HG03520 (cell line): ENCODE data around the gene PGAM5.

ENCODE experiments used
- ATAC-seq: cut with Tn5 transposase; IDR thresholded peaks from one replicate; pipeline ENCODE4 v1.9.1; 2021; ENCODE audit warnings: mild to moderate bottlenecking, moderate library complexity; ENCODE audit not compliant: unreplicated experiment

The PGAM5 gene

GRCh38 chr12:132710405-132711079 is at the start of gene PGAM5:
PGAM5 (plus strand) TSS chr12:132710842; CDS start chr12:132710877, 35 bp downstream.
- ATAC-seq, result peak; percentile 88

GRCh38 chr12:132660996-132661395 is 49.6 kb upstream of the PGAM5 start:
- no peak for ATAC-seq

DNA sequence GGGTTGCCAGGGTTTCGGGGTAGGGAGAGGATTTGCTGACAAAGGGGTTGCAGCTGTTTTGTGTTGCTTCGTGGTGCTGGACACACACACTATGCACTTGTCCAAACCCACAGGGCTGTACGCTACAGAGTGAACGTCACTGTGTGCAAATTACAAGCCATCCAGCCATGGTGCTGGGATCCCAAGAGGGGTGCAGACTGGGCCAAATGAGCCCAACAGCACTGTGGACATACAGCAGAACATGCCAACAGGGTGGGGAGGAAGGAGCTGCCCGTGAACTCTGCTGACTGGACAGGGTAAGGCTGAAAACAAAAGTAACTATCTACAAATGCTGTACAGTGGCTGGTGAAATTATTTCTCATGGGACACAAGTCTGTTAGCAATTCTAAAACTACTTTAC is 48.7 kb upstream of the PGAM5 start:
- no peak for ATAC-seq

GRCh38 chr12:132662901-132663755 is 47.5 kb upstream of the PGAM5 start:
- no peak for ATAC-seq

DNA sequence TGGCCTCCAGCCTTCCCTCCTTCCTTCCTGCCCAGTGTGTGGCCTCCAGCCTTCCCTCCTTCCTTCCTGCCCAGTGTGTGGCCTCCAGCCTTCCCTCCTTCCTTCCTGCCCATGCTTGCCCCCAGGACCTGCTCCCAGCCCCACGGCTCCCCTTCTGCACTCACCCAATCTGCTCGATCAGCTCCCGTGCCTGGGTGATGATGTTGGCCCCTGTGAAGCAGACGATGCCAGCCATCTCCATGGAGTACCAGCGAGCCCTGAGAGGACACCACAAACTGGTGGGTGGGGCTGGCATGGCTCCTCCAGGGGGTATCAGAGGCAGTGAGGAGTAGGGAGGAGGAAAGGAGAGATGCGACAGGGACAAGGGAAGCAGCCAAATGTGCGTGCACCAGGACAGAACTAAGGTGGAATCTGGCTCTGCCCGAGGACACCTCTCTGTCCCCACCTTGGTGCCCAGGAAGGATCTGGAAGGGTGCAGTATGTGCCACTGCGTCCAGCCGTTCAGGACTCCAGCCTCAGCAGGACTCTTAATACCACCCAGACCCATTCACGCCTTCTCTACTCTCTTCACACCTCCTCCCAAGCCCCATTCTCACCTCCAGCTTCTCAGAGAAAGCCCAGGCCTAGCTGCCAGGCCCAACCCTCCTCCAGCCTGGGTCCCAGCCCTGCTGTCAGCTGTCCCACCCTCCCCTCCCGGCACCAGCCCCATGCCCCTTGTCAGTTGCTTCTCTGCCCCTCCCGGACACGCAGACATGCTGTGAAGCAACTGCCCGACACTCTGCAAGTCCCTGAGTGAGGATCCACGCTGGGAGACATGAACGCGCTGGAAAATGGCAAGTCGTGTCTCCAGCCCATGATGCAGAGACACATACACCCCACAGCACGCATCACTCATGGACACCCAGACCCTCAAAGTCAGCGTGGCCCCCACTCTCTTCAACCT is 46.2 kb upstream of the PGAM5 start:
- no peak for ATAC-seq

DNA sequence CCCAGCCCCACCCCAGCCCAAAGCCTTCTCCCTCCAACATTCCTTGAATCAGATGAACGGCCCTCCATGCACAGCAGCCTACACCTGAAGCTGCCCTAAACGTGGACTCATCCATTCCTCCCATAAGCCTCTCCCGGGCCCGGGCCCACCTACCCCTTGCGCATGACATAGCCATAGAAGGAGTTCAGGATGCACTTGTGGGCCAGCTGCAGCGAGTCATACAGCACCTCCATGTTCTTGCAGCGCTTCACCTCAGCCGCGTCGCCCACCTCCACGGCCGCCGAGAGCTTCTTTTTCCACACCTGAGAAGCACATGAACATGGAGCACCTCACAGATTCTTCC is 45.5 kb upstream of the PGAM5 start:
- no peak for ATAC-seq

- no peak for ATAC-seq
Measured at GRCh38 chr12:132665794-132666193, 44.8 kb upstream of the PGAM5 start.

GRCh38 chr12:132668191-132669088 is 42.2 kb upstream of the PGAM5 start:
- no peak for ATAC-seq

DNA sequence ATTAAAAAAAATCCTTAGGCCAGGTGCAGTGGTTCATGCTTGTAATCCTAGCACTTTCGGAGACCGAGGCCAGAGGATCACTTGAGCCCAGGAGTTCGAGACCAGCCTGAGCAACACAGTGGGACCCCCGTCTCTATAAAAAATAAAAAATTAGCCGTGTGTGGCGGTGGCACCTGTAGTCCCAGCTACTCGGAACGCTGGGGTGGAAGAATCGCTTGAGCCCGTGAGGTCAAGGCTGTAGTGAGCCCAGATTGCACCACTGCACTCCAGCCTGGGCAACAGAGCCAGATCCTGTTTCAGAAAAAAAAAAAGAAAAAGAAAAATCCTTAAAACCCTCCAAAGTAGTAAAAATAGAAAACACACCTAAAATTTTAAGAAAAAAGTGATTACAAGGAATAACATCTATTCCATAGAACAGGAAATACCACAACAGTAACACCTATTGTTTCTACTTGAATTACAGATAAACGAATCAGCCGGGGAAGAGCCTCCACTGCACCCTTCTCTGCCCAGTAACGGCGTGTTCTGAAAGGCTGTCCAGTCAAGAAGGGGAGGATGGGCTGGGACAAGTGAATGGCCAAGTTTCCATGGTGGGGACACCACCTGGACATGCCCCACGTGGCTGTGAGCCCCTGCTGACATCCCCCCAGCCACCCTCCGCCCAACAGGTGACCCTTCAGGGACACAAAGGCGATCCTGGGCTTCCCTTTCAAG is 41.3 kb upstream of the PGAM5 start:
- ATAC-seq, result no peak

DNA sequence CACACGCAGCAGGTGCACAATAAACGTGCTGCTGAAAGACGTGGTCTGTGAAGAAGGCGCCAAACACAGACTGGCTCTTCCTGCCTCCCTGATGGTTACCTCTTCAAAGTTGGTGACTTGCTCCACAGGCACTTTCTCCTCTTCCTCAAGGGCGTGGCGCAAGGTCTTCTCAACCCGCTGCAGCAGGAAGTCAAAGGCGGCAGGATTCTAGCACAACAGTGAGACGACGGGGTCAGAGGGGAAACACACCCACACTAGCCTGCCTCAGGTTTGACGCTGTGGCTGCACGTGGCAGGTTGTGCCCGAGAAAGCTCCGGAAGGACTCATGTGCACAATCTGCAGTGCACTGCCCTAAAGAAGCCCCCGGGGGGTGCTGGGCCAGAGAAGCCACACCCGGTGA is 38.5 kb upstream of the PGAM5 start:
- ATAC-seq, result no peak

DNA sequence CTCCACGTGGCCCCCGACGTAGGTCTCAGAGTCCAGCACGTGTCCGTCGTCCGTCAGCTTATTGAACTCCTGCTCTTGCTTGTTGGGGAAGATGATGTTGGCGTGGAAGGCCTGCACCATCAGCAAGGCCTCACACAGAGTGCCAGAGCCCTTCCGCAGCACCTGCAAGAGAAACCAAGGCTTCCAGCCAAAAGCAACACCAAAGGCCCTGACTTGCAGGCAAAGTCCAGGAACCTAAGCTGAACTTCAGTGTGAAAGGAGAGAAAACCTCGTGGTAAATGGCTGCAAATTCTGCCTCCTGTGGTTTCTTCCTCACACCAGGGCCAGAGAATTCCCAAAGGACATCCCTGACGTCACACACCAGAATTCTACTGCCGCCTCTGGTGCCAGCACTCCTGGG is 38.0 kb upstream of the PGAM5 start:
- ATAC-seq, result no peak

DNA sequence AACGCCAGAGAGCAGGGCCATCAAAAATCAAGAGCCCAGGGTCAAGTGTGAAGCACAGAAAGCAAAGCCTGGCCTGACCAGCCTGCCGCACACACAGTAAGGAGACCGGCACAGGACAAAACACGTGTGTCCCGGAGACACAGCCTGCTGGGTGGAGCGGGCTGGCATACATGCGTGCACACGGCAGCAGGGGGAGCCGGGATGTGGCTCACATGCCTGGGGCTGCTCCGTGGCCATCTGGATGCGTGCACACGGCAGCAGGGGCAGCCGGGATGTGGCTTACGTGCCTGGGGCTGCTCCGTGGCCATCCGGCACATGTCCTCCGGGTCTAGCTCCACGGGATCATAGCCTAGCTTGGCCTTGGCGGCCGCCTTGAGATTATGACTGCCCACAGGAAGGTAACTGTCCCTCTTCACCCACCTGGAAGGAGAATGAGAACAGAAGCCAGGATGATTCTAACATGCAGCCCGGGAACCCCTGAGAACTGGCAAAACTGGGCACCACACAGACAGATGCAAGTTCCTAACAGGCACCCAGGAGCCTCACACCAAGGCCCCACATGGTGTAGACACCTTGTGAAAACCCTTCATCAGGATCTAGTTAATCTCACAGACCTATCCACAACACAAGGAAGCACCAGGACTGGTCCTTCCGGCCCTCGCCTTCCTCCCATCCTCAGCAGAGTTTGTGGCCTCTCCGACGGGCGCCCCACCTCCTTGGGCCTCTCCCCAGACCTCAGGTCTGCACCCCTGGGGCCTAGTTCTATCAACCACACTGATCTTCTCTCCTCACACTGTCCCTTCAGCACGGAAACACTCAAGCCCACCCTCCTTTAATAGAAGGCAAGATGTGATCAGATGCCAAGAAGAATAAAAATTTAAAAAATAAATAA is 37.1 kb upstream of the PGAM5 start:
- no peak for ATAC-seq

DNA sequence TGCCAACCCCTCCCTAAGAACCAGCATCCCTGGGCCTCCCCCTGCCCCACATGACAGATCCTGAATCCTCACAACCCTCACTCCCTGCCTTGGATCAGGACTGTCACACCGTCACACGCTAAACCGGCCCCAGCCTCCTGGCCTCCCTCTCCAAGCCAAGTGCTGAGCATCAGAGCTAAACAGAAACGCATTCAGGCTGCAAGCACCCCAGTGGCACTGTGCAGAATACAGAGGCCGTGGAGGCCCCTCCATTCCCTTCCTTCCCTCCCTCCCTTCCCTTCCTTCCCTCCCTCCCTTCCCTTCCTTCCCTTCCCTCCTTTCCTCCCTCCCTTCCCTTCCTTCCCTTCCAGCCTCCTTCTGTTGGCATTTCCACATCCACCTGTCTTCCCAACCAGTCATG is 36.1 kb upstream of the PGAM5 start:
- ATAC-seq, result no peak

- ATAC-seq, result no peak
Measured at GRCh38 chr12:132675757-132676432, 34.7 kb upstream of the PGAM5 start.

GRCh38 chr12:132677492-132677891 is 33.1 kb upstream of the PGAM5 start:
- ATAC-seq, result no peak

DNA sequence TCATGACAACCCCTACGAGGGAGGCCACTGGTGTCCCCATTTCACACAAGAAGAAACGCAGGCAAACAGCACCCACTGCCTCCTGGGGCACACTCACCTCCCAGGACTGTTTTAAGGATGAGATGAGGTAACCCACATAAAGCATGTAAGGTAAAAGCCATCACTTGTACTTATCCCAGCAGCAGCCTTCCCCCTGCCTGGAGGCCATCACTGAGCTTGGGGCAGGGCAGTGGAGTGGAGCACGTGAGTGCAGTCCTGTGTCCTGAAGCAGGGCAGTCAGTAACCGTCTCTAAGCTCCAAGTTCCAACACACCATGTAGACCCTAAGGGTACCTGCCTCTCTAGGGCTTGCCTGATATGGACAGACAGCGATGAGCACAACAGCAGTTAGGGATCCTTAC is 25.2 kb upstream of the PGAM5 start:
- ATAC-seq, result no peak

DNA sequence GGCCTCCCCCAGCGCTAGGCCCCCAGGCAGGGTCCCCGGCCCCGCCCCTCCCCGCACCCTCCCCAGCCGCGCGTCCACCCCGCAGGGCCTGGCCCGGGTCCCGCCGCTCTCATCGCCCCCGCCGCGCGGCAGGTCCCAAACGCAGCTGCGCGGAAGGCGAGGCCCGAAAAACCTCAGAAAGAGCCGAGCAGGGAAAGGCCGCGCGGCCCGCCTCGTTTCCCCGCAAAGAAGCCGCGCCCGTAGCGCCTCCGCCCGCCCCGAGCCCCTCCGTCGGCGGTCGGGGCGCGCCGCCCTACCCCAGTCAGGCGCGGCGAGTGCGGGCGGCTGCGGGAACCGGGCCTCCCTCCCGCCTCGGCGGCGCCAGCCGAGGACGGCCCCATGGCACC is 23.8 kb upstream of the PGAM5 start:
- peak; percentile 7 for ATAC-seq
